Measurements from ENCODE around the gene CFAP68.

DNA sequence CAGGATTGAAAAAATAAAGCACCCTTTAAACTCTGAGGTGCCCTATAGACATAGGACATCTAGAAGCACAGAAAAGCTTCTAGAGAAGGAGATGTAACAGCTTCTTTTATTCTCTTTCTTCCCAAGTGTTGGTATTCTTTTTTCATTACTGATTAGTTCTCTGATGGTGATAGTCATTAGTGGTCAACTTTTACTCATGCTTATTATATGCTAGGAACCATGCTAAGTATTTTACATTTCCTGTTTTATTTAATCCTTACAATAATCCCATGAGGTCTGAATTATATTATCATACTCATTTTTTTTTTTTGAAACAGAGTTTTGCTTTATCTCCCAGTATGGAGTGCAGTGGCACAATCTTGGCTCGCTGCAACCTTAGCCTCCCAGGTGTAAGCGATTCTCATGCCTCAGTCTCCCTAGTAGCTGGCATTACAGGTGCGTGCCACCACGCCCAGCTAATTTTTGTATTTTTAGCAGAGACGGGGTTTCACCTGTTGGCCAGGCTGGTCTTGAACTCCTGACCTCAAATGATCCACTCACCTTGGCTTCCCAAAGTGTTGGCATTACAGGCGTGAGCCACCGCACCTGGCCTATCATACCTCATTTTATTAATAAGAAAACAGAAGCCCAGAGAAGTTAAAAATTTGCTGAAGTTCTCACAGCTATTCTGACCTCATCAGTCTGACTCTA is 42.3 kb downstream of the CFAP68 start:
- no peak for TF ChIP-seq POLR2A (IDR thresholded peaks at IDR 0.05)
- TF ChIP-seq, protein P1, sequence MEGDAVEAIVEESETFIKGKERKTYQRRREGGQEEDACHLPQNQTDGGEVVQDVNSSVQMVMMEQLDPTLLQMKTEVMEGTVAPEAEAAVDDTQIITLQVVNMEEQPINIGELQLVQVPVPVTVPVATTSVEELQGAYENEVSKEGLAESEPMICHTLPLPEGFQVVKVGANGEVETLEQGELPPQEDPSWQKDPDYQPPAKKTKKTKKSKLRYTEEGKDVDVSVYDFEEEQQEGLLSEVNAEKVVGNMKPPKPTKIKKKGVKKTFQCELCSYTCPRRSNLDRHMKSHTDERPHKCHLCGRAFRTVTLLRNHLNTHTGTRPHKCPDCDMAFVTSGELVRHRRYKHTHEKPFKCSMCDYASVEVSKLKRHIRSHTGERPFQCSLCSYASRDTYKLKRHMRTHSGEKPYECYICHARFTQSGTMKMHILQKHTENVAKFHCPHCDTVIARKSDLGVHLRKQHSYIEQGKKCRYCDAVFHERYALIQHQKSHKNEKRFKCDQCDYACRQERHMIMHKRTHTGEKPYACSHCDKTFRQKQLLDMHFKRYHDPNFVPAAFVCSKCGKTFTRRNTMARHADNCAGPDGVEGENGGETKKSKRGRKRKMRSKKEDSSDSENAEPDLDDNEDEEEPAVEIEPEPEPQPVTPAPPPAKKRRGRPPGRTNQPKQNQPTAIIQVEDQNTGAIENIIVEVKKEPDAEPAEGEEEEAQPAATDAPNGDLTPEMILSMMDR (IDR thresholded peaks at IDR 0.05): no peak

Data from uterus (tissue), 2 donors.